Measurements from ENCODE around the gene SYS1.

Gene SYS1

DNA sequence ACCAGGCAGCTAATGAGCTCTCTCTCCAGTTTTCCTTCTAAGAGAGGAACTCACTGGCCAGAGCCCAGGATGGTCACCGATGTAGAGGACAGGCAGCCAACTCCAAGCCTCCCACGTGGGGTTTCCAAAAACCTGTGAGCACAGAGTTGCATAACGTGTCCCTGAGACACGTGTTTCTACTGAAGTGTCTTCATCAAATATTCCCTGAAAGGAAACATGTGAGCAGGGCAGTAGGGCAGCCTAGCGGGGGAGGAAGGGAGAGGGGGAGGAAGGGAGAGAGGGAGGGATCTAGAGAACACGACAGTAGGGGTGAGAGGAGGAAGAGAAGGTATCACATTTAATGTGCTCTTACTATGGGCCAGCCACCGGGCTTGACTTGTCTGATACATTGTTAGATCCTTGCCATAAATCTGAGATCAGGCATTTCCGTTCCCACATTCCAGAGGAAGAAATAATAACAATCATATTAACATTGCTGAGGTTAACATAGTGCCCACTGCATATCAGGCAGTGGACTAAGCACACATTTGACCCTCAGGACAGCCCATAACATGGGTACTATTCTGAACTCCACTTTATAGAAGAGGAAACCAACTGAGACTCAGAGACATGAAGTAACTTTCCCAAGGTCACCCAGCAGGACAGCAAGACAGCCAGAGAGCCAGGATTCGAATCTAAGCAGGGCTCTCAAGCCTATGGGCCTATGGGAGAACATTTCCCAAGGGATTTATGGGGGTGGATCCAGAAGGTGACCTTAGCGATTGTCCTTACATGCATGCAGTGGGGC lies 4.5 kb upstream of the SYS1 start:
- no peak for DNase-seq (ENCODE audit: low spot score)

DNA sequence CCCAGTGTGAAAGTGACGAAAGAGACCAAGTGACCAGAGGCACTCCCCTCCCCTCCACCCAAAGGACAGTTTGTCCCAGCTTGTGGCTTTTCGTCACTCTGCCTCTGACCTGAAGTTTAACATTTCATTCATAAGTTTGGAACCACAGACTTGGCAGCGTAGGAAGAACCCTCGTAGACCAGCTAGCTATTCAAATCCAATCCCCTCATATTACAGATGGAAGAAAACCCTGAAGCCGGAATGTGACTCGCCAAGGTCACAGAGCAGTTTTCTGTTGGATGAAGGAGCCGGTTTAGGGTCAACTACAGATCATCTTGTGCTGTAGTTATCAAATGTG lies 3.9 kb upstream of the SYS1 start:
- DNase-seq (ENCODE audit: low spot score), result no peak

DNA sequence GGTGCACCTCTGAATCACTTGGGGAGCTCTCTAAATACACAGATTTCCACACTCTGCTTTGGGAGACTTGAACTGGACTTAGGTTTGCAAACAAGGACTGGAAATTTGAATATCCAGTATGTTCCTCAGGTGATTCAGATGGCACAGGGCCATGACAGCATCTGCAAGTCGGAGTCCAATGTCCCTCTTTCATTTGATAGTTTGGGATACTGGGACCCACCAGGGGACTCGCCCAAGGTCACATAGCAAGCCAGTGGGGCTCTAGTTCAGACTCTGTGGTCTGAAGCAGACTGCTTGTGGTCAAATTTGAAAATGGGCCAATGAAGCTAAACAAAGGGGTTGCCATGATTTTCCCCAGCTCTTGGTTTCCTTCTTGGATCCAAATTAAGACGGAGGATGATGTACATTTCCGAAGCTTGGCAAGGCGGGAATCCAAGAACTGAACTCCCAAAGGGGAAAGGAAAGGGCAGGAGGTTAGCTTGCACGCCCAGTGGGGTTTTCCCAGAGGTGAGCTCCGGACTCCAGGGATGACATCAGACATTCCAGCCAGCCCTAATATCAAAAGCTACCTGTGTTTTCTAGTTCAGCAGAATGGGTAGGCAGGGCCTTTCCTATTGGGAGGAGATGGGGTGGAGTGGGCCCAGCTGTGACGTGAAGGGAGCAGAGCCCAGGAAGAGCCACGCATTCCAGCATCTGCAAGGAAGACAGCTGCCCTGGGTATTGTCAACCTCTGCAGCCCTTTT lies 3.4 kb upstream of the SYS1 start:
- no peak for DNase-seq (ENCODE audit: low spot score)

DNA sequence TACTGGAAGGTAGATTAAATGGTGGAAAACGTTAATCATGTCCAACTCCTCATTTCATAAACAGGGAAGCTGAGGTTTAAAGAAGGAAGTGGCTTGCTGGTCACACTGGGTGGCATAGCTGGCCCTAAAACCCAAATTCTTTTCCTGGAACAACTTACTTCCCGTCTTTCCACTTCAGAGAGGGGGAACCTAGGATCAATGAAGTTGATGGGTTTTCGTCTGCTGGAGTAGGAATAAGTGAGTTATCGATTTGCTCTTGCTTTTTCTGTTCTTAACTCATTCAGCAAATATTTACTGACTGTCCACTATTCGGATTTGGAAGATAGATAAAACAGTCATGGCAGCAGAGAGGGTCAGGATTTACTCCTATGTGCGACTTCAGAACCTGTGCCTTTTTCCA lies 1.2 kb upstream of the SYS1 start:
- no peak for DNase-seq (ENCODE audit: low spot score)

DNA sequence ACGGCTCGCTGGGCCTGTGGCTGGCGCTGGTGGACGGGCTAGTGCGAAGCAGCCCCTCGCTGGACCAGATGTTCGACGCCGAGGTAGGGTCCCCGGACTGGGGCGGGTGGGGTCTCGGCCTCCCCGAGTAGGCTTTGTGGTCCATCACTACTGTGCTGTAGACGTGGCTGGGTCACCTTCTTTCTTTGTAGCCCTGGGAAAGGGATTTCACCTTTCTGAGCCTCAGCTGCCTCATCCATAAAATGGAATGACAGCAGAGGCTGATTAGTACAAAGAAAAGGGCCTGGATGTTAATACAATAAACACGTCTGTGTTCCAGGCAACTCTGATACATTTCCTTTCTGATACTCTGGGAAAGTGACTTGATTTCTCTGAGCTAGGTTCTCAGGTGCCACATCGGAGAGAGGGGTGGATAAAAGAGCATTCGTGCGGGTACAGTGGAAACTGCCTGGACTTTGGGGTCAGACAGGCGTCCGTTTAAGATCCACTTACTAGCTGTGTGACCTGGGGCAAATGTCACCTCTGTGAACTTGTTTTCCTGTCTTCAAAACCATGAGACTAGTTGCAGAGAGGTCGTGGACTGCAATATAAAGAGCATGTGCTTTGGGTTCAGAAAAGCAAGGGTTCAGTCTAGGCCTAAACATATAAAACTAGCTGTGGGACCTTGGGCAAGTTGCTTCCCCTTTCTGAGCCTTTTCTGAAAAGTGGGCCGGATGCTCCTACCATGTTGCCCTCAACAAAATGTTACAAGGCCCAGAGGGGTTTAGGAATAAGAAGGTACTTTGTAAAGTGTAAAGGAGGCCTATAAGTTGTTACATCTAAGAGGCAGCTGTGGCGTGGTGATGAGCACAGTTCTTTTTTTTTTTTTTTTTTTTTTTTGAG lies 896 bp downstream of the SYS1 start:
- no peak for DNase-seq (ENCODE audit: low spot score)

DNA sequence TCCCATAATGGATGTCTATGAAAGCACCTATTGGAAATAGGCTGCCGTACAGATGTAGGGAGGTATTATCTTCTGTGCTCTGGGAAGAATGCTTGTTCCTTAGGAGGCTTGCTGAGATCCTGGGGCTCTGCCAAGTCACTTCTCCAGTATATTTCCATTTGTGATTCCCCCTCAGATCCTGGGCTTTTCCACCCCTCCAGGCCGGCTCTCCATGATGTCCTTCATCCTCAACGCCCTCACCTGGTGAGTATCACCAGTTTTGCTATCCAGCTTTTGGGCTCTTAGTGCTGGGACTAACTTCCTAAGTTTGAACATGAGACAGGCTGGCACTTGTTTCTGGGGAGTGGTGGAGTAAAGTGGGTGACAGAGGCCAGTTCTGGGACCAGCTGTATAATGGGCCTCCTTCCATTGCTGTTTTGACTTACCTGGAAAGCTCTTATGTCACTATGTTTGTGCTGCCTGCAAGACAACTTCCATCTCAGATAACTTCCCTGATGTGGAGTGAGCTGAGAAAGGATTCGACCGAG lies 2.6 kb downstream of the SYS1 start:
- DNase-seq (ENCODE audit: low spot score), result no peak

DNA sequence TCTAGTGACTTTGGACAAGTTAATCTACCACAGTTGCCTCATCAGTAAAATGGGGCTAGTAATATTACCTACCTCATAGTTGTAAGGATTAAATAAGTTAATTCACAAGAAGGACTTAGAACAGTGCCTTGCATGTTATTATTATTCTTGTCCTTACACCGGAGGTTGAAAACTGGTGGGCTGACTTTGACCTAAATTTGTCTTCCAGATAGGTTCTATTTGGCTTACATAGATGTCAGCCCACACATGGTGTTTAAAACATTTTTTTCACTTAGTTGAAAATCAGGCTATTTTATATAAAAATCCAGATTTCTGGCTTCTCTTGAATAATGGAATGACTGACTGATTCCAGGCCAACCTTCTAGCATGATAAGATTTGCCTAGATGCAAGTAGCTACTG lies 3.2 kb downstream of the SYS1 start:
- no peak for DNase-seq (ENCODE audit: low spot score)

DNA sequence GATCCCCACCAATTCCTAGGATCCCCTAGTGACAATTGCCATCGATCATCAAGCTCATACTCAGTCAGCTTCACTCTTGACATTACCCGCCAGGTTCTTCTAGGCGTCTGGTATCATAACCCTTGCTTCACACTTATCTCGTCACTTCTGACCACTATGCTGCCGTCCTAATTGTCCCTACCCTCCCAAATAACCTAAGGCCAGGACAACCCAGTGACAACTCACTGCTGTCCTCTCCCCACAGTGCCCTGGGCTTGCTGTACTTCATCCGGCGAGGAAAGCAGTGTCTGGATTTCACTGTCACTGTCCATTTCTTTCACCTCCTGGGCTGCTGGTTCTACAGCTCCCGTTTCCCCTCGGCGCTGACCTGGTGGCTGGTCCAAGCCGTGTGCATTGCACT lies 3.7 kb downstream of the SYS1 start:
- no peak for DNase-seq (ENCODE audit: low spot score)

DNA sequence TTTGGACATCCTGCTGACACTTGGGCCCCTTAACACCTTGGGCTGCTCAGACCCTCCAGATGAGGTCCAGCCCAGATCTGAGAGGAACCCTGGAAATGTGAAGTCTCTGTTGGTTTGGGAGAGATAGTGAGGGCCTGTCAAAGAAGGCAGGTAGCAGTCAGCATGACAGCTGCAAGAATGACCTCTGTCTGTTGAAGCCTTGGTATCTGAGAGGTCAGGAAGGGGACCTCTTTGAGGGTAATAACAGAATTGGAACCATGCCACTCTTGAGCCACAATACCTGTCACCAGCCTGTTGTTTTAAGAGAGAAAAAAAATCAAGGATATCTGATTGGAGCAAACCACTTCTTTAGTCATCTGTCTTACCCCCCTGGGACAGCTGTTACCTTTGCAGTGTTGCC lies 4.2 kb downstream of the SYS1 start:
- DNase-seq (ENCODE audit: low spot score), result no peak

DNA sequence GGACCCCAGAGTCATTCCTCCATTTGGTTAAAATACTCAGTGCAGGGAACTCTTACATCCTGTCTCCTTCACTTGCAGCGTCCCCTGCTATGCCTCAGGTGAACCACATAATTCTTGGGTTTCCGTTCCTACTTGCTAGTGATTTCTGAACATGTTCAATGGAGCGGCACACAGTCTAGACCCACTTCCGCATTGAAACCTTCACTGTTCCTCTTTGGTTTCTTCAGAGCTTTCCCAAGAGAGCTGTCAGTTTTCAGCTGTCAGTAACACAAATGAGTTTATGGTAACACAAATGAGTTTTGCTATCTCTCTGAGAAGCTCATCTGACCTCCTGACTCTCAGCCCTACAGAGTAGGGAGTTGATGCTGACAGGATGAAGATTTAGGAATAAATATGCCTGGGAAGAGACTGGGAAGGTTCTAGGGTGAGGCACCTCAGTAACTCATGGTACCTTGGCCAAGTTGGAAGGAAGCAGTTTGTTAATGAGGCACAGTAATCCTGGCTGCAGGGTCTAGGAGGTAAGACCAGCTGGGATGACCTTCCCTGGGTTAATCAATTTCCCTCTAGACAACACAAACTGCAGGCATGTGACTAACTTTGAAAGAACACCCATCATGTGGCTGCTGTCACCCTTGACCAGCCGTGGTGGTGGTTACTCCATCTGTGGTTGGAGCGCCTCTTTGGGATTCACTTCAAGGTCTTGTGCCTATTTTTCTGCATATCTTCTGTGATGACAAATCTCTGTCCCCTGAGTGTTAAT lies 5.4 kb downstream of the SYS1 start:
- no peak for DNase-seq (ENCODE audit: low spot score)

DNA sequence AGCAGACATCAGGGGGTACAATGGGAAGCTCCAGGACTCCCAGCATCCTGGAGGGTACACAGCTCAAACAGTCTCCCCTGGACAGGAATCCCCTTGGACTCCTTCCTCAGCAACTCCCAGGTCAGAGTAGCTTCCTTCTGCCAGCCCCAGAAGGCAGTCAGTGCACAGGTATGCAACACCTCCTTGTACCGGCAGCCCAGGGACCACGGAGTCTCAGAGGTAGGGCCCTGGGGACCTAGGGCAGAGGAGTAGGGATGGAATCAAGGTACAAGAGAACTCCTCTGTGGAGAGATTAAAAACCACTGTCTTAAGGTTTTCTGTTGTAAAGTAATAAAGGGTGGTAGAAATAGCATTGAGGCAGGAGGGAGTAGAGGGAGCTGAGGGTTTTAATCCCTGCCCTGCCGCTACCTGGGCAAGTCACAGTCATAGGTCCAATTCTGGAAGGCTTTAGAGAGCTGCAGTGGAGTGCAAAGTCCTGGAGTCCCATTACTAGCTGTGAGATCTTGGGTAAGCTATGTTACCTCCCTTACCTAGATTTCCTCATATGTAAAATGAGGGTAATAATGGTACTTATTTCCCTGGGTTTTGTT lies 7.7 kb downstream of the SYS1 start:
- no peak for DNase-seq (ENCODE audit: low spot score)

DNA sequence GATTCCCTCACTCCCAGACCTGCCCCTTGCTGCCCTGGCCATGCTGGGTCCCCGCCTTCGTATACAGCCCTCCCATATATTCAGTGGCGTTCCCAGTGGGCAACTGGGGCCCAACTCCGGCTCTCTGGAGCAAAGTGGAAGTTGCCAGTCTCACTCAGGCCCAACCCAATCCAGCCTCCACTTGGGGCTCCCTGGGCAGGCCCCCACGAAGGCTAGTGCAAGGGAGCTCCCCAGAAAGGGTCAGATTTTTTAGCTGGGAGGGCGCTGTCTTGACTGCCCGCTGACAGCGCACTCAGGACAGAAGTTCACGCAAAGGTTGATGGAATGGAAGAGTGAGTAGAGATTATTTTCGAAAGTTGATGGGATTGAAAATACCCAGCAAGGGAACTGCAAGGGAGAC lies 9.3 kb downstream of the SYS1 start:
- DNase-seq (ENCODE audit: low spot score), result no peak

DNA sequence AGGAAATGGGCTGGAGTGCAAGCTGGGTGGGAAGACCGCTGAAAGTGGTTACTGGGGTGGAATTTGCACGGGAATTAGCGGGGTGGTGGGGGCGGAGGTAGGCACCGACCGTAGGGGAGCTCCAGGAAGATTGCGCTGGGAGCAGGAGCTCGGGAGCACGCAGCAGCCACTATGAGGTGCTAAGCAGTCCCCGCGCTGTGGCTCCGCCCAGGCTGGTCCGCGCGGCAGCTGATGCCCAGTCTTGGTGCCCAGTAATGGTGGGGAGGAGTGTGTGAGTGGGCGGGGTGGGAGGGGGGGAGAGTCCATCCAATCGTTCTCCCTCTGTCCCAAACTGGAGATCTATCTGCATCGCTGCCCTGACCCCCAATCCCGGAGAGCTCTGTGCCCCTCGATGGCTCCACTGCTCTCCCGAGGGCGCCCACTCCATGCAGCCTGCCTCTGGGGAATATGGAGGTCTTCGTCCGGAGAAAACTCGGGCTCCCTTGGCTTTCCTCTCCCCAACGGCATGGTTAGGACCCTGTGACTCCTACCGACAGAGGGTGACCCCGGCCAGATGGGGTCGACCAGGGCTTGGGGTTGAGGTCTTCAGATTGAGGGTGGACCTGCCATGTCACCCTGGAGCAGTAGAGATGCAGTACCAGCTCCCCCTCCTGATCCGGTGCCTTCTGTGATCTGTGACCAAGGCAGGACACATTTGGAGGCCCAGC lies 9.8 kb downstream of the SYS1 start:
- no peak for DNase-seq (ENCODE audit: low spot score)

DNA sequence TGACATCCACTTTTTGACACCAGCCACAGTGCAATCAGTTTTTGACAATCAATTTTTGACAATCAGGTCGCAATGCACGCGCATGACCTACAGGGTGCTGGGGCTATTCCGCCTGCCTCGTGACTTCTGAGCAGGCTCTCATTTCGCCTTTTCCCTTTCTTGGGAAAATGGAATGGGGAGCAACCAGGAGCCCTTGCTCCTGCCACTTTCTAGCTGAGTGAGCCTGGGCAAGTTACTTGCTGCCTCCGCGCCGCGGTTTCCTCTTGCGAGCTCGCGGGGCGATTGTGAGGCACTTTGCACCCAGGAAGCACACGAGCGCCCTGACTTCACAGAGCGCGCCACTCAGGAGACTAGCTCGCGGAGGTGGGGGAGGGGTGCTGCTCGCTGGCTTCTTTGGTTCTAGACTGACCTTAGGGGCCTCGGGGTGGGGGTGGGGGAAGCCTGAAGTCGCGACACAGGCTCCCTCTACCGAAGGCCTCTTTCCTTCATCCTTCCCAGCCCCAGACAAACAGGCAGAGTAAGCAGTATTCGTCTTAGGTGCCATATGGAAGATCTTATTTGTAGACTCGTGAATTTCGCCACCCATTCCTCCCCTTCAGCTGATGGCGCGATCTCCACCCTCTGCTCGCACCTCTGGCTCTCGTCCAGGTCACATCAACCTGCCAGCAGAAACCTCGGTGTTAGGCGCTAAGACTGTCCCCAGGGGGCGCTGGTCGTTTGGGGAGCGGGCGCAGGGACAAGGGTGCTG lies 10.6 kb downstream of the SYS1 start:
- DNase-seq (ENCODE audit: low spot score), result peak; percentile 89

DNA sequence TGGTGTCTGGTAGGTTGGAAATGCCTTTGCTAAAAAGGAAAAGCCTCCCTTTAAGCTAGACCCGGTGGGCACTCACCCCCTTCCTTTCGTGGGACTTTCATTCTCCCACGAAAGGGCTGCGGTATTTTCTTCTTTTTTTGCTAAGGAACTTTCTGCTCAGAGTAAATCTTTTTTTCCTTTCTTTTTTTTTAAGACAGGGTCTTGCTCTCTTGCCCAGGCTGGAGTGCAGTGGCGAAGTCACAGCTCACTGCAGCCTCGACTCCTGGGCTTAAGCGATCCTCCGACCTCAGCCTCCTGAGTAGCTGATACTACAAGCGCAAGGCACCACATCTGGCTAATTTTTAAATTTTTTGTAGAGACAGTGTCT lies 11.1 kb downstream of the SYS1 start:
- DNase-seq (ENCODE audit: low spot score), result no peak

DNA sequence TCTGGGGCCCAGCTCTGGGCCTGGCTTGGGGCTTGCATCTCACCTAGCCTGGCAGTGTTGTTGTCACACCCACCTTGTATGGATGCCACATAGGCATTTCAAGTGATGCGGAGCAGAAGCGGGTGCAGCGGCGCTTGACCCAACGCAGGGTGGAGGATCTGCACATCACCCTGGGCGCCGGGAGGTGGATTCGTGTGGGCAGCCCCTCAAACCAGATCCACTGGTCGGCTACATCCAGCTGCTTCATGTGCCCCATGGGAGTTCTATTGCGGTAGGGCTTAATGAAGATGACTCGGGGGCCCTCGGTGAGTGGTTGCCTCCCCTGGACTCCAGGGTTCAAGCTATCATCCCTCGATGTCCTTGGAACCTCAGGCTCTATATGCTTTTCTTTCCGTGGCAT lies 12.0 kb downstream of the SYS1 start:
- no peak for DNase-seq (ENCODE audit: low spot score)

DNA sequence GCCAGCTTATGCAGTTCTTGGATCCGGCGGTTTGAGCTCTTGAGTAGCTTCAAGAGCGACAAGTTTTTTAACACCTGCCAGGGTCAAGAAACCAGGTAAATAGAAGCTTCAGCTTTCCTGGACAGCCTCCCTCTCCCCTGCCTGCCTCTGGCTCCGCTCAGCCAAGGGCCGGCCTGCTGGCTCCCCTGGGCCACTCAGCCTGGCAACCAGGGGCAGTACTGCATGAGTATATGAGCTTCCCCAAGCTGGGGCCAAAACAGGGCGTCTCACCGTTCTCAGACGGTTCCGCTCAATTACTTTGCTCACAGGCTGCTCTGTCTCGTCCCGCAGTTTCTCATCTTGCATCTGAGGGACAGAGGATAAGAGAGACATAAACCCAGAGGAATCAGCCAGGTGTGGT lies 14.3 kb downstream of the SYS1 start:
- no peak for DNase-seq (ENCODE audit: low spot score)

DNA sequence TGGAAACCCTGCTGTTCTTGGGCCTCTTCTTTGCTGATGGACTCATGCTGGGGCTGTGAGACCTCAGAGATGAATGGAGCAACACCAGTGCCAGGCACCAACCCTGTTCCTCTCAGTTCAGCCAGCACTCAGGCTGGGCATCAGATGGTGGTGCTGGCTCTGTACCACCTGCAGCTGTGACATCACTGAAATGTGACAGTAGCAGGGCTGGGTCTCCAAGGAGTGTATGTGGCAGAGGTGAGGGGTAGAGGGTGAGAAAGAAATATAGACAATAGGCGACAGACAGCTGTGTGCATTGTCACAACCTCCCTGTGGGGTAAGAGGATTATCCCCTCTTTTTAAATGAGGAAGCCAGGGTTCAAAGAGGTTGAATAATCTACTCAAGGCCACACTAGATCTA lies 15.2 kb downstream of the SYS1 start, which contains the start of gene TP53TG5:
Gene TP53TG5, minus strand, starts transcription at position 135 of the 400 bp plus-strand sequence. Its CDS starts 89 bp downstream, at position 46.
- DNase-seq (ENCODE audit: low spot score), result no peak

DNA sequence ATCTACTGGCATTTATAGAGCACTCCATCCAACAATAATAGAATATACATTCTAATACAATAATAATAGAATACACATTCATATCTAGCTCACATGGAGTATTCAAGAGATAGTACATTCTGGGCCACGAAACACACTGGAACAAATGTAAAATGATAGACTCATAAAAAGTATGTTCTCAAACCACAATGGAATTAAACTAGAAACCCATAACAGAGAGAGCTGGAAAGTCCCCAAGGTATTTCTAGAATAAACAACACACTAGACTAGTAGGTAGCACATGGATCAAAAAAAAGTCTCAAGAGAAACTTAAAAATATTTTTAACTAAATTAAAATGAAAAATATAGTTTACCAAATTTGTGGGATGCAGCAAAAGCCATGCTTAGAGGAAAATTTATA lies 24.3 kb downstream of the SYS1 start:
- no peak for DNase-seq (ENCODE audit: low spot score)

DNA sequence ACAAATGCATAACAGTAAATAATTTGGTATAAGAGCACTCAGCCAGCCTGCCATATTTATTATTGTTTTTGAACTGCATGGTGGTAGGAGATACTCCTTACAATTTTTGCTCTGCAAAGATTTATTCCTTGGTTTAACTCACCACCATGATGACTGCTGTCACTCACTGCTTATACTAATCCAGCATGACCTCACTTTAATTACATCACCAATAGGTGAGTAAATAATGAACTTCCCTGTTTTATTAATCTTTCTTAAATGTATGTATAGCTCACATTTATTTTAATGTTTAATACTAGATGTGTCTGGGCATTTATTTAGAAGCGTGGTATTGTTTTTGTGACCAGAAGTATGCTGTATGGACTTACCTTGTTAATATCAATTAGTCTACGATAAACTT lies 28.0 kb downstream of the SYS1 start:
- DNase-seq (ENCODE audit: low spot score), result no peak

All from hematopoietic multipotent progenitor cell treated with erythropoietin and hydrocortisone succinate and interleukin-3 and kit ligand, for 17 days (in vitro differentiated cells).